K562 (cell line): ENCODE results near the gene NDUFAF3. TPM values are rescaled to one million over a fixed set of nuclear protein-coding genes. Genes with fewer than 3 reads are reported as not detected.
A peak's percentile ranks its signal among the peaks of the same experiment; 100 is the strongest.

Experiments used
- ATAC-seq: fragments of 200-7000 bp; cut with Tn5 transposase; 3 replicates; pipeline ENCODE4 v1.9.1; 2020; ENCODE audit warnings: moderate library complexity
- BruUV-seq: library from RNA; stranded (reverse); fragments of 400-500 nt; replicated peaks from 2 replicates; lab custom pipeline; 2021; lab: Mats Ljungman, UMichigan
- CTCF ChIA-PET: fragments of 300-600 bp; formaldehyde crosslinking; extraction: SDS; loops from one replicate; lab custom pipeline; 2021; ENCODE audit warnings: low intra/inter-chr PET ratio; lab: Yijun Ruan, JAX
- POLR2A ChIA-PET: fragments of 300-600, 350-650 bp; sonication (Branson Sonifier 250); formaldehyde crosslinking; extraction: SDS; loops from one replicate; lab custom pipeline; 2021; ENCODE audit warnings: antibody characterized with exemption, inconsistent platforms; lab: Yijun Ruan, JAX
- DNase-seq, 4 experiments: peaks; one replicate each; pipeline versions ENCODE4 v3.0.0 to v3.0.0-alpha.2; 2011 to 2018; ENCODE audit warnings: low spot score in 3 of 4, mixed read lengths in 3 of 4; ENCODE audit errors: extremely low read depth in 1 of 4
- FAIRE-seq: peaks from 2 replicates; lab custom pipeline; 2011; peaks lifted over from hg19 to GRCh38; lab: Jason Lieb, UNC
- H2AFZ ChIP-seq: 2 replicates; pipeline ENCODE4 v1.6.0; 2011; ENCODE audit warnings: low read depth, low read length, control low read depth, inconsistent platforms
- H3K27ac ChIP-seq: fragments of 200-600 bp; 3 replicates; pipeline ENCODE4 v1.8.0; 2011; ENCODE audit warnings: low read depth, mild to moderate bottlenecking, control low read depth, inconsistent platforms, low read length, moderate library complexity, mixed read lengths; ENCODE audit errors: extremely low read depth
- H3K27me3 ChIP-seq, 2 experiments: fragments of 300-600 bp in 1 of 2; 2 replicates in 1 of 2; 3 replicates in 1 of 2; pipeline versions ENCODE4 v1.6.0 to v1.8.0; 2011; ENCODE audit warnings: inconsistent platforms in 2 of 2, low read length in 2 of 2, mild to moderate bottlenecking in 1 of 2, mixed read lengths in 1 of 2, moderate library complexity in 1 of 2; ENCODE audit not compliant: control insufficient read depth in 2 of 2, insufficient read depth in 2 of 2
- H3K36me3 ChIP-seq: fragments of 300-600 bp; 3 replicates; pipeline ENCODE4 v1.8.0; 2011; ENCODE audit warnings: mild to moderate bottlenecking, low read length, inconsistent platforms; ENCODE audit not compliant: control insufficient read depth, insufficient read depth
- H3K4me1 ChIP-seq, 2 experiments: fragments of 200-600 bp in 1 of 2; replicated peaks in 1 of 2; 2 replicates in 1 of 2; 3 replicates in 1 of 2; pipeline versions ENCODE4 v1.5.1 to v1.8.0; 2011; ENCODE audit warnings: inconsistent platforms in 2 of 2, low read length in 2 of 2, mild to moderate bottlenecking in 1 of 2, mixed read lengths in 1 of 2, moderate library complexity in 1 of 2; ENCODE audit not compliant: control insufficient read depth in 2 of 2, insufficient read depth in 2 of 2
- H3K4me2 ChIP-seq: 2 replicates; pipeline ENCODE4 v1.6.1; 2011; ENCODE audit warnings: low read length, control low read depth, inconsistent platforms, mixed read lengths; ENCODE audit not compliant: insufficient read depth
- H3K4me3 ChIP-seq: fragments of 200-600 bp; sonication (generic), shearing (Covaris generic); 2 replicates; pipeline ENCODE4 v1.5.1; 2016; ENCODE audit warnings: control low read depth, inconsistent platforms
- H3K79me2 ChIP-seq: fragments of 200-600 bp; 3 replicates; pipeline ENCODE4 v1.8.0; 2011; ENCODE audit warnings: low read length, inconsistent platforms; ENCODE audit not compliant: control insufficient read depth, insufficient read depth
- H3K9ac ChIP-seq, 2 experiments: 2 replicates each; pipeline versions ENCODE4 v1.6.0 to v1.6.1; 2011; ENCODE audit warnings: low read depth in 2 of 2, low read length in 2 of 2, control low read depth in 1 of 2, inconsistent platforms in 1 of 2, mild to moderate bottlenecking in 1 of 2, mixed read lengths in 1 of 2; ENCODE audit not compliant: insufficient read depth in 1 of 2
- H3K9me1 ChIP-seq: one replicate; pipeline ENCODE4 v1.6.0; 2011; ENCODE audit warnings: inconsistent platforms, mild to moderate bottlenecking, low read length, moderate library complexity; ENCODE audit not compliant: control insufficient read depth, insufficient read depth
- H3K9me3 ChIP-seq: replicated peaks from 2 replicates; pipeline ENCODE4 v1.5.1; 2011; ENCODE audit warnings: low read depth, low read length, inconsistent platforms; ENCODE audit not compliant: control insufficient read depth, insufficient read depth
- H4K20me1 ChIP-seq: replicated peaks from 2 replicates; pipeline ENCODE4 v1.6.1; 2011; ENCODE audit warnings: low read length, inconsistent platforms, mixed read lengths; ENCODE audit not compliant: control insufficient read depth, insufficient read depth
- ATF3 ChIP-seq, 2 experiments: fragments of 450-650 bp in 1 of 2; sonication (generic) in 1 of 2; formaldehyde crosslinking in 1 of 2; IDR thresholded peaks in 1 of 2; conservative IDR thresholded peaks in 1 of 2; 2 replicates each; pipeline versions ENCODE4 v1.6.1 to v1.8.1; 2016 to 2023; ENCODE audit warnings: mild to moderate bottlenecking in 2 of 2, moderate library complexity in 2 of 2, inconsistent platforms in 1 of 2, missing genetic modification reagents in 1 of 2
- E2F6 ChIP-seq, 2 experiments: IDR thresholded peaks; 2 replicates each; pipeline ENCODE4 v1.6.1; 2011; ENCODE audit warnings: borderline replicate concordance in 1 of 2, control low read depth in 1 of 2, low read depth in 1 of 2, low read length in 1 of 2, mild to moderate bottlenecking in 1 of 2, mixed read lengths in 1 of 2, moderate library complexity in 1 of 2; ENCODE audit not compliant: insufficient read depth in 1 of 2, insufficient read length in 1 of 2, poor library complexity in 1 of 2, severe bottlenecking in 1 of 2; ENCODE audit errors: extremely low read depth in 1 of 2
- NRF1 ChIP-seq, 2 experiments: fragments of 450-650 bp; IDR thresholded peaks in 1 of 2; conservative IDR thresholded peaks in 1 of 2; 2 replicates each; pipeline ENCODE4 v1.6.1; 2014; ENCODE audit warnings: mild to moderate bottlenecking in 2 of 2
- SUPT5H ChIP-seq: fragments of 450-650 bp; IDR thresholded peaks from 2 replicates; pipeline ENCODE4 v1.6.1; 2016
- WGBS: fragments of 100-300 bp; shearing (Covaris generic); methylation state at CpG from one replicate; pipeline ENCODE4 v1.1.6; 2016; ENCODE audit warnings: low coverage, mixed read lengths; ENCODE audit not compliant: insufficient coverage; ENCODE audit errors: missing lambda C conversion rate; 5-methylcytosine and 5-hydroxymethylcytosine counted together
- in situ Hi-C: fragments of 300-500 bp; cut with MboI; formaldehyde crosslinking; loops from 4 replicates; pipeline ENCODE4 v1.15.0; 2018; ENCODE audit warnings: inconsistent platforms, mixed read lengths
- intact Hi-C: fragments of 100-400 bp; cut with micrococcal nuclease; formaldehyde crosslinking; loops from 2 replicates; pipeline ENCODE4 v1.14.2; 2022
- polyA plus RNA-seq, 8 experiments: library from polyadenylated mRNA; depleted of rRNA in 4 of 8; stranded (reverse) in 5 of 8; unstranded in 3 of 8; fragments of >200 nt; fragmentation: Nextera tagmentation in 2 of 8; fragmentation: Illumina TruSeq in 1 of 8; extraction: Ambion mirVana in 2 of 8; extraction: Trizol in 1 of 8; gene quantifications; 2 replicates each; pipeline versions ENCODE4 v1.2.1 to v1.2.3, GENCODE V29; 2011 to 2014; ENCODE audit warnings: inconsistent platforms in 1 of 8, missing spikeins in 1 of 8
- total RNA-seq, 7 experiments: library from RNA; depleted of rRNA in 6 of 7; stranded (reverse); fragments of >200 nt in 6 of 7; fragmentation: Illumina TruSeq in 2 of 7; extraction: Trizol in 2 of 7; gene quantifications; 2 replicates each; pipeline versions ENCODE4 v1.2.1 to v1.2.3, GENCODE V29; 2011 to 2021; ENCODE audit warnings: low replicate concordance in 1 of 7
- TF ChIP-seq, protein P1 (sequence below): fragments of 450-650 bp; IDR thresholded peaks from 2 replicates; pipeline ENCODE4 v1.6.1; 2016; ENCODE audit warnings: mild to moderate bottlenecking, moderate library complexity

The NDUFAF3 gene
- total and polyA plus RNA-seq, 9 of the 15 experiments (the other 6 are each of a cell fraction or from before 2014, with no cell fraction given): 17.0 to 127 (median 36.3) TPM

DNA sequence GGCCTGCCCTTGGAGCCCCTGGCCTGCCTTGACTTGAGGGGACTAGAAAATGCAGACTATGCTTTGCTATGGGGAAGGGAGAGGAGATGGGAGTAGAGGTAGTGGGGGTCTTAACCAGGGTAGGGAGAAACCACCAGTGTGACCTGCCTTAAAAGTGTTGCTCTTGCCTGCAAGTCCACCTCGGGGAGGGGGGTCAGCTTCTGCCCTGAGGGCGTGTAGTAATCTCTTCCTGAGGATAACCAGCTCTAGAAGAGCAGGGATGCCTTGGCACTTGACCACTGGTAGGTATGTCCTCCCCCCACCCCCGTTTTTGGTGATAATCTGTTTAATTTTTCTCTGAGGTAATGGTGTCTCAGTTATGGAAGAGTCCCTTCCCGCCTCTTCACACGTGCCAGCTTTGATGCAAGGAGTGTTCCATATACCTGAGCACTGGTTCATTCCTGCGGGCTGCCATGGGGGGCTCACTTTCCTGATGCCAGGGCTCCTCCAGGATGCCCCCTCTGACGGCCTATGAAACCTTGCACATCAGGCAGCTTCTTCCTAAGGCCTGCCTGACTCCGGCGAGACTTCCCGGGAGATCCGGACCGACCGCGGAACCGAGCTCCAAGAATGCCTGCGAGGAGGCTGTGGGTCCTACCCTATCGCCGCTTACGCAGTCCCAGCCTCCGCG, 32.7 kb upstream of the NDUFAF3 start:
- H2AFZ ChIP-seq: peak overlapping the region; percentile 94
- peaks cover 14% of the 10 kb centered on the region; the same call in 2 of the 3 replicates for H3K36me3 ChIP-seq
- peak in 1 of 4 experiments; percentile 12 for DNase-seq
- peak overlapping the region; percentile 78 for H3K27ac ChIP-seq
- H3K9ac ChIP-seq: peak overlapping the region; percentile 71 to 89
- H3K9me1 ChIP-seq: no peaks in the 10 kb centered on the region
- ChIA-PET CTCF (interaction anchor here (0.8 kb wide), 1 partner anchor 460 kb away, joined by 3 read pairs; no protein-coding TSS in a partner anchor), POLR2A (interaction anchor here (0.5 to 1.3 kb wide), 7 partner anchors 15 to 249 kb away, joined by 3 to 6 read pairs (median 3); partner anchors contain the start of genes IMPDH2, NDUFAF3 and WDR6)
- in situ Hi-C loops: no loop called here
- no peaks in the 10 kb centered on the region for H3K9me3 ChIP-seq
- H3K4me3 ChIP-seq: peak overlapping the region; percentile 41
- no peaks in the 10 kb centered on the region for H3K27me3 ChIP-seq
- H4K20me1 ChIP-seq: no peaks in the 10 kb centered on the region
- H3K4me2 ChIP-seq: peak overlapping the region; percentile 82
- no peak for FAIRE-seq
- intact Hi-C loops: loop anchor here (1.0 to 5.0 kb wide), 4 partner anchors 18 to 460 kb away; partner anchors contain the start of gene WDR6
- WGBS: 6% methylated on average over 8 of the region's 21 CpGs
- TSS peak; percentile 83 for BruUV-seq
- no peak; the same call in 2 of the 3 replicates for ATAC-seq
- H3K4me1 ChIP-seq: peaks cover 9 to 21% of the 10 kb centered on the region in 2 experiments
- no peaks in the 10 kb centered on the region for H3K79me2 ChIP-seq
- TF ChIP-seq SUPT5H (peak; percentile 56; the same call in 1 of the 2 replicates), ATF3 (IDR thresholded peaks at IDR 0.05) (no peak), ATF3 (CRISPR knock-in tag; conservative IDR thresholded peaks at IDR 0.05) (peak; percentile 73; the same call in 1 of the 2 replicates), E2F6 (IDR thresholded peaks at IDR 0.05; ENCODE audit: borderline replicate concordance in 1 of 2, extremely low read depth in 1 of 2, insufficient read depth in 1 of 2, insufficient read length in 1 of 2, low read depth in 1 of 2, low read length in 1 of 2, poor library complexity in 1 of 2, severe bottlenecking in 1 of 2) (peak; percentile 43 to 48), NRF1 (conservative IDR thresholded peaks at IDR 0.05 in 1 of 2, IDR thresholded peaks at IDR 0.05 in 1 of 2) (peak in 1 of 2 experiments; percentile 70; a peak in 2 of 4 replicates)
- TF ChIP-seq, protein P1, sequence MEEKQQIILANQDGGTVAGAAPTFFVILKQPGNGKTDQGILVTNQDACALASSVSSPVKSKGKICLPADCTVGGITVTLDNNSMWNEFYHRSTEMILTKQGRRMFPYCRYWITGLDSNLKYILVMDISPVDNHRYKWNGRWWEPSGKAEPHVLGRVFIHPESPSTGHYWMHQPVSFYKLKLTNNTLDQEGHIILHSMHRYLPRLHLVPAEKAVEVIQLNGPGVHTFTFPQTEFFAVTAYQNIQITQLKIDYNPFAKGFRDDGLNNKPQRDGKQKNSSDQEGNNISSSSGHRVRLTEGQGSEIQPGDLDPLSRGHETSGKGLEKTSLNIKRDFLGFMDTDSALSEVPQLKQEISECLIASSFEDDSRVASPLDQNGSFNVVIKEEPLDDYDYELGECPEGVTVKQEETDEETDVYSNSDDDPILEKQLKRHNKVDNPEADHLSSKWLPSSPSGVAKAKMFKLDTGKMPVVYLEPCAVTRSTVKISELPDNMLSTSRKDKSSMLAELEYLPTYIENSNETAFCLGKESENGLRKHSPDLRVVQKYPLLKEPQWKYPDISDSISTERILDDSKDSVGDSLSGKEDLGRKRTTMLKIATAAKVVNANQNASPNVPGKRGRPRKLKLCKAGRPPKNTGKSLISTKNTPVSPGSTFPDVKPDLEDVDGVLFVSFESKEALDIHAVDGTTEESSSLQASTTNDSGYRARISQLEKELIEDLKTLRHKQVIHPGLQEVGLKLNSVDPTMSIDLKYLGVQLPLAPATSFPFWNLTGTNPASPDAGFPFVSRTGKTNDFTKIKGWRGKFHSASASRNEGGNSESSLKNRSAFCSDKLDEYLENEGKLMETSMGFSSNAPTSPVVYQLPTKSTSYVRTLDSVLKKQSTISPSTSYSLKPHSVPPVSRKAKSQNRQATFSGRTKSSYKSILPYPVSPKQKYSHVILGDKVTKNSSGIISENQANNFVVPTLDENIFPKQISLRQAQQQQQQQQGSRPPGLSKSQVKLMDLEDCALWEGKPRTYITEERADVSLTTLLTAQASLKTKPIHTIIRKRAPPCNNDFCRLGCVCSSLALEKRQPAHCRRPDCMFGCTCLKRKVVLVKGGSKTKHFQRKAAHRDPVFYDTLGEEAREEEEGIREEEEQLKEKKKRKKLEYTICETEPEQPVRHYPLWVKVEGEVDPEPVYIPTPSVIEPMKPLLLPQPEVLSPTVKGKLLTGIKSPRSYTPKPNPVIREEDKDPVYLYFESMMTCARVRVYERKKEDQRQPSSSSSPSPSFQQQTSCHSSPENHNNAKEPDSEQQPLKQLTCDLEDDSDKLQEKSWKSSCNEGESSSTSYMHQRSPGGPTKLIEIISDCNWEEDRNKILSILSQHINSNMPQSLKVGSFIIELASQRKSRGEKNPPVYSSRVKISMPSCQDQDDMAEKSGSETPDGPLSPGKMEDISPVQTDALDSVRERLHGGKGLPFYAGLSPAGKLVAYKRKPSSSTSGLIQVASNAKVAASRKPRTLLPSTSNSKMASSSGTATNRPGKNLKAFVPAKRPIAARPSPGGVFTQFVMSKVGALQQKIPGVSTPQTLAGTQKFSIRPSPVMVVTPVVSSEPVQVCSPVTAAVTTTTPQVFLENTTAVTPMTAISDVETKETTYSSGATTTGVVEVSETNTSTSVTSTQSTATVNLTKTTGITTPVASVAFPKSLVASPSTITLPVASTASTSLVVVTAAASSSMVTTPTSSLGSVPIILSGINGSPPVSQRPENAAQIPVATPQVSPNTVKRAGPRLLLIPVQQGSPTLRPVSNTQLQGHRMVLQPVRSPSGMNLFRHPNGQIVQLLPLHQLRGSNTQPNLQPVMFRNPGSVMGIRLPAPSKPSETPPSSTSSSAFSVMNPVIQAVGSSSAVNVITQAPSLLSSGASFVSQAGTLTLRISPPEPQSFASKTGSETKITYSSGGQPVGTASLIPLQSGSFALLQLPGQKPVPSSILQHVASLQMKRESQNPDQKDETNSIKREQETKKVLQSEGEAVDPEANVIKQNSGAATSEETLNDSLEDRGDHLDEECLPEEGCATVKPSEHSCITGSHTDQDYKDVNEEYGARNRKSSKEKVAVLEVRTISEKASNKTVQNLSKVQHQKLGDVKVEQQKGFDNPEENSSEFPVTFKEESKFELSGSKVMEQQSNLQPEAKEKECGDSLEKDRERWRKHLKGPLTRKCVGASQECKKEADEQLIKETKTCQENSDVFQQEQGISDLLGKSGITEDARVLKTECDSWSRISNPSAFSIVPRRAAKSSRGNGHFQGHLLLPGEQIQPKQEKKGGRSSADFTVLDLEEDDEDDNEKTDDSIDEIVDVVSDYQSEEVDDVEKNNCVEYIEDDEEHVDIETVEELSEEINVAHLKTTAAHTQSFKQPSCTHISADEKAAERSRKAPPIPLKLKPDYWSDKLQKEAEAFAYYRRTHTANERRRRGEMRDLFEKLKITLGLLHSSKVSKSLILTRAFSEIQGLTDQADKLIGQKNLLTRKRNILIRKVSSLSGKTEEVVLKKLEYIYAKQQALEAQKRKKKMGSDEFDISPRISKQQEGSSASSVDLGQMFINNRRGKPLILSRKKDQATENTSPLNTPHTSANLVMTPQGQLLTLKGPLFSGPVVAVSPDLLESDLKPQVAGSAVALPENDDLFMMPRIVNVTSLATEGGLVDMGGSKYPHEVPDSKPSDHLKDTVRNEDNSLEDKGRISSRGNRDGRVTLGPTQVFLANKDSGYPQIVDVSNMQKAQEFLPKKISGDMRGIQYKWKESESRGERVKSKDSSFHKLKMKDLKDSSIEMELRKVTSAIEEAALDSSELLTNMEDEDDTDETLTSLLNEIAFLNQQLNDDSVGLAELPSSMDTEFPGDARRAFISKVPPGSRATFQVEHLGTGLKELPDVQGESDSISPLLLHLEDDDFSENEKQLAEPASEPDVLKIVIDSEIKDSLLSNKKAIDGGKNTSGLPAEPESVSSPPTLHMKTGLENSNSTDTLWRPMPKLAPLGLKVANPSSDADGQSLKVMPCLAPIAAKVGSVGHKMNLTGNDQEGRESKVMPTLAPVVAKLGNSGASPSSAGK: peak; percentile 54; the same call in 1 of the 2 replicates
